Measurements from ENCODE around the gene MMP17.

DNA sequence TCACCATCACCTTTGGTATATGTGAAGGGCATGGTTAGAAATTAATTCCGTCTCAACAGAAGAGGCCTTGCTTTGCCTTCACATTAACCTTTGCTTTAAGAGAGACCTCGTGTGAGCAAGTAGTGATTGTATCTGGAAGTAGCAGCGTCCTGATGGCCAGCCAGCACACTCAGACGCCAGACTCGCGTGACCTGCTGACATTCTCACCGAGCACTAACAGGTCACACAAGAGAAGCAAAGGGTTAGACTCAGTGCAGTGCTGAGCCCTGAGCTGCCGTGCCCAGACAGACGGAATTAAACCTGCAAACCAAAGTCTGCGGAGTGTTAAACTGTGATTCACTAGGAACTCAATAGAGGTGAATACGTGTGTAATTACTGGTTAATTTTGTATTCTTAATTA lies 40.1 kb upstream of the MMP17 start:
- TF ChIP-seq DPF2 (IDR thresholded peaks at IDR 0.05): no peak
- no peak for TF ChIP-seq RCOR1 (conservative IDR thresholded peaks at IDR 0.05; ENCODE audit: low read depth, low read length)
- TF ChIP-seq ZNF384 (IDR thresholded peaks at IDR 0.05; ENCODE audit: borderline replicate concordance, low read depth, low read length): no peak
- no peak for TF ChIP-seq HDAC2 (IDR thresholded peaks at IDR 0.05)
- TF ChIP-seq, protein P1, sequence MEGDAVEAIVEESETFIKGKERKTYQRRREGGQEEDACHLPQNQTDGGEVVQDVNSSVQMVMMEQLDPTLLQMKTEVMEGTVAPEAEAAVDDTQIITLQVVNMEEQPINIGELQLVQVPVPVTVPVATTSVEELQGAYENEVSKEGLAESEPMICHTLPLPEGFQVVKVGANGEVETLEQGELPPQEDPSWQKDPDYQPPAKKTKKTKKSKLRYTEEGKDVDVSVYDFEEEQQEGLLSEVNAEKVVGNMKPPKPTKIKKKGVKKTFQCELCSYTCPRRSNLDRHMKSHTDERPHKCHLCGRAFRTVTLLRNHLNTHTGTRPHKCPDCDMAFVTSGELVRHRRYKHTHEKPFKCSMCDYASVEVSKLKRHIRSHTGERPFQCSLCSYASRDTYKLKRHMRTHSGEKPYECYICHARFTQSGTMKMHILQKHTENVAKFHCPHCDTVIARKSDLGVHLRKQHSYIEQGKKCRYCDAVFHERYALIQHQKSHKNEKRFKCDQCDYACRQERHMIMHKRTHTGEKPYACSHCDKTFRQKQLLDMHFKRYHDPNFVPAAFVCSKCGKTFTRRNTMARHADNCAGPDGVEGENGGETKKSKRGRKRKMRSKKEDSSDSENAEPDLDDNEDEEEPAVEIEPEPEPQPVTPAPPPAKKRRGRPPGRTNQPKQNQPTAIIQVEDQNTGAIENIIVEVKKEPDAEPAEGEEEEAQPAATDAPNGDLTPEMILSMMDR (IDR thresholded peaks at IDR 0.05 in 2 of 3, conservative IDR thresholded peaks at IDR 0.05 in 1 of 3; ENCODE audit: control insufficient read depth in 2 of 3, extremely low read depth in 1 of 3, insufficient read depth in 1 of 3, low read depth in 3 of 3, low read length in 3 of 3): no peak
- no peak for TF ChIP-seq RAD21 (IDR thresholded peaks at IDR 0.05; ENCODE audit: insufficient read depth, low read depth, low read length)
- no peak for TF ChIP-seq ZNF592 (IDR thresholded peaks at IDR 0.05)
- no peak for TF ChIP-seq POLR2A (IDR thresholded peaks at IDR 0.05; ENCODE audit: low read depth, low read length)
- TF ChIP-seq CHD4 (IDR thresholded peaks at IDR 0.05): no peak

Data from GM12878 (cell line).